Measurements from ENCODE around the gene CYP27A1.

DNA sequence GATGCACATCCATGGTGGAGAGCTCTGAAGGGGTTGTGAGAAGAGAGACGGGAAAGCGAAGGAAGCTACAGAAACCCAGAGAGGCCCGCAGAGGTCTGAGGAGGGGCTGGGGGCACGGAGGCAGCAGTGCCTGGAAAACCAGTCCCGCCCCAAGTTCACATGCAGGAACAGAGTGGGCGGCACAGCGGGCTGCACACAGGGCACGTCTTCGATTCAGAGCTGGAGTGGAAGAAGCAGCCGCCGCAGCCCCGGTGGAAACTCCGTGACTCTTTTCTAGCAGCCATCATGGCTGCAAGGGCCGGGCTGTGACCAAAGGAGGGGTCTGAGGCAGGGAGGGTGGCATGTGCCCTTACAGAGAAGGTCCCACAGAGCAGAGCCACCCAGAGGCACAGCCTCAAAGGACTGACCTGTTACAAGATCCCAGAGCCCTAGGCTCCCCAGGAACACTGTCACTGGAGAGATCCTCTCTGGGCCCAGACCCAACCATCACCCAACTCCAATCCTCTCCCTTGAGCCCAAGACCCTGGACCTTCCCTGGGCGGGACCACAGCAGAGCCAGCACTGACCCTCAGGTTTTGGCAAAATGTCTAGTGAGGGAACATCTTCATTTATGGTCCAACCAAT is 38.9 kb downstream of the CYP27A1 start:
- no peak for TF ChIP-seq POLR2A (IDR thresholded peaks at IDR 0.05)
- TF ChIP-seq, protein P1, sequence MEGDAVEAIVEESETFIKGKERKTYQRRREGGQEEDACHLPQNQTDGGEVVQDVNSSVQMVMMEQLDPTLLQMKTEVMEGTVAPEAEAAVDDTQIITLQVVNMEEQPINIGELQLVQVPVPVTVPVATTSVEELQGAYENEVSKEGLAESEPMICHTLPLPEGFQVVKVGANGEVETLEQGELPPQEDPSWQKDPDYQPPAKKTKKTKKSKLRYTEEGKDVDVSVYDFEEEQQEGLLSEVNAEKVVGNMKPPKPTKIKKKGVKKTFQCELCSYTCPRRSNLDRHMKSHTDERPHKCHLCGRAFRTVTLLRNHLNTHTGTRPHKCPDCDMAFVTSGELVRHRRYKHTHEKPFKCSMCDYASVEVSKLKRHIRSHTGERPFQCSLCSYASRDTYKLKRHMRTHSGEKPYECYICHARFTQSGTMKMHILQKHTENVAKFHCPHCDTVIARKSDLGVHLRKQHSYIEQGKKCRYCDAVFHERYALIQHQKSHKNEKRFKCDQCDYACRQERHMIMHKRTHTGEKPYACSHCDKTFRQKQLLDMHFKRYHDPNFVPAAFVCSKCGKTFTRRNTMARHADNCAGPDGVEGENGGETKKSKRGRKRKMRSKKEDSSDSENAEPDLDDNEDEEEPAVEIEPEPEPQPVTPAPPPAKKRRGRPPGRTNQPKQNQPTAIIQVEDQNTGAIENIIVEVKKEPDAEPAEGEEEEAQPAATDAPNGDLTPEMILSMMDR (IDR thresholded peaks at IDR 0.05) = no peak

Data from heart left ventricle (tissue), 13 donors.